HS-5 (cell line): Measurements from ENCODE around the gene CWH43.
"Not testable (repeated sequence)": the region's sequence is repeated elsewhere in the genome, so short reads cannot be mapped to it uniquely, and the experiment has no call there.

Source experiments
- DNase-seq: peaks from one replicate; pipeline ENCODE4 v3.0.0-alpha.2; 2012; ENCODE audit warnings: low read depth

Gene CWH43

DNA sequence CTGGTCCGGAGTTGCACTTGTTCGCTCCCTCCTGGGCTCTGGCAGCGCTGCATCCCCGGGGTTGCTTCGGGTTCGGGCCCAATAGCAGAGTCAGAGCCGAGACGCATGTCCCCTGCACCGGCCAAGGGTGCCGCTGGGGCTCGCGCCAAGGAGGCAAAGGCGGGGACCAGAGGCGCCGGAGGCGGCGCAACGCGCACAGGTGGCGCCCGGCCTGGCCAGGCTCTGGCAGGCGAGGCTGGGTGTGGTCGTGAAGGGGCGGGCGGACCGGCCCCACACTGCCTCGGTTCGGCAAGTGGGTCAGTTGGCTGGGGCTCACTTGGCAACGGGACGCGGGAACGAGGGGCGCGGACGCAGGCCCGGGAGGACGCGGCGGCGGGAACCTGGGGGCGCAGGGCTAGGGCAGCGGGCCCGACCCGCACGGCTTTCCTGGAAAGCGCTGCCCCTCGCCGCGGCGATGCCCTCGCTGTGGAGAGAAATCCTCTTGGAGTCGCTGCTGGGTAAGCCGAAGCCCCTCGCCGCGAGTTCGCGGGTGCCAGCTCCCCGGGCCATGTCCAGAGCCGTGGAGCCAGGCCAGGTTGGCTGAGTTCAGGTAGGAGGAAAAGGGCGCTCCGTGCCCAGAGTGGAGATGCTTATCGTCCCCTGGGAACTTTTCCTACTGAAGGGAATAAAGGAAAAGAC lies at the start of gene CWH43:
Gene CWH43, plus strand, starts transcription at position 300 of the 678 bp plus-strand sequence. Its CDS starts 155 bp downstream, at position 455.
- DNase-seq, result no peak

- no peak for DNase-seq
Observed at GRCh38 chr4:48937033-48937432, 49.0 kb upstream of the CWH43 start.

DNA sequence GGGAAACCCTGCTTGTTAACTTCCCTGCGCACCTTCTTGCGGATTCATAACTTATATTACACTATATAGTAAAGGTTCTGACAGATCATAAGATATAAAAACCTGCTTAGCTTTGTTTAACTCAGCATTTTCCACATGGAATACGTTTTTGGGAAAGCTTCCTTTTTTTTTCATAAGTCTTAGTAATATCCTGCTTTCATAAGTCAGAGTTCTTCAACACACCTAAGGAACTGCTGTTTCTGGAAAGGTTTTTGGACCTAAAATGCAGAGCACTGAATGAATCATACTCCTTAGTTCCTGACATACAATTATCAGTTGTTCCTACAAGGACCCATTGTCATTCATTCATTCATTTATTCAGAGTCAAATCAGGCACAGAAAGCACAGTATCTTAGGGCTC lies 47.2 kb upstream of the CWH43 start:
- no peak for DNase-seq

GRCh38 chr4:48939785-48940184 lies 46.3 kb upstream of the CWH43 start:
- peak; percentile 71 for DNase-seq

DNA sequence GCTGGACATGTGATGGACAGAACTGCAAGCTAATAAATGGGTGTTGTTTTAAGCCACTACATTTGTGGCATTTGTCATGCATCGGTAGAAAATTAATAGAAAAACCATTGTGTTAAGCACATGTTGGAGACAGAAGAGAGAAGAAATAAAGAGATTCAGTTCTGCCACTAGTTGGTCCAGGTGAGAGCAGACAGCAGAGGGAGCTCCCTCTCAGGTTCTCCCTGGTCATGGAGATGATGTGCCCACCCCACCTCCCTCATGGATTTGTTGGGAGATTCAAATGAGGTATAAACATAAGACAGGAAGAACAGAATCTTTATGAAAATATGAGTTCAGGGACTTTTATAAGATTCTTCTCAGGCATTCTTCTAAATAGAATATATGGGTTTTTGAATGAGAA lies 42.7 kb upstream of the CWH43 start:
- no peak for DNase-seq

DNA sequence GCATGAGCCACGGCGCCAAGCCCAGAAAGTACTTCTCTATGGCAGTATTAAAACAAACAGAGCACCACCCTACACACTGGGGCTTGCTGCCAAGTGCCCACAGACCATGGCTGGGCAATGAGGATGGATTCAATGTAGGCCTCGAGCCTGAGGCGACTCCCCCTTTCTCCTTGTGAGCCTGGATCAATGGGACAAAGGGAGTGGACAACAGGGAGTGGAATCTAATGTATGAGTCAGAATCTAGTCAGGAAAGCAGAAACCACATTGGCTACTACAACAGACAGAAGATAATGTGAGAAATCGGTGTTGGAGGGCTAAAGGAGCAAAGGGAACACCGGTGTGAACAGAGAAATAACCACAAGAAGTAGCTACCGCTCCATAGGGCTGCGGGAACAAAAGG lies 41.8 kb upstream of the CWH43 start:
- no peak for DNase-seq

GRCh38 chr4:48944756-48945241 lies 41.3 kb upstream of the CWH43 start:
- no peak for DNase-seq

DNA sequence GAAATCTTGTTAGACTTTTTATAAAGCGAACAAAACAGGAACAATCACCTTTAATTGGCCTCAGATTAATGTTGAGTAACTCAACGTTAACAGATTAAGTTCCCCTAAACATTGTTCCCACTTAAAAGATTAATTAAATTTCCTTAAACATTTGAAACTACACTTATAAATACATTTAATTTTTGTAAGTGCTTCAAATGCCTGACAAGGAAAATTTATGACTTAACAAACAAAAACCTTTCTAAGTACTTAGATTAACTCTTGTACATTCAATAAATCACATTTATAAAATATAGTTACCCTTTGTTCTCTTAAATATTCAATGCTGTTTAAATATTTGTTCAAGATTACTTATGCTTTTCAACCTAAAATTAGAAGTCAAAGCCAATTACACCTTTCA lies 40.1 kb upstream of the CWH43 start:
- no peak for DNase-seq

- no peak for DNase-seq
Observed at GRCh38 chr4:48947731-48948130, 38.3 kb upstream of the CWH43 start.

DNA sequence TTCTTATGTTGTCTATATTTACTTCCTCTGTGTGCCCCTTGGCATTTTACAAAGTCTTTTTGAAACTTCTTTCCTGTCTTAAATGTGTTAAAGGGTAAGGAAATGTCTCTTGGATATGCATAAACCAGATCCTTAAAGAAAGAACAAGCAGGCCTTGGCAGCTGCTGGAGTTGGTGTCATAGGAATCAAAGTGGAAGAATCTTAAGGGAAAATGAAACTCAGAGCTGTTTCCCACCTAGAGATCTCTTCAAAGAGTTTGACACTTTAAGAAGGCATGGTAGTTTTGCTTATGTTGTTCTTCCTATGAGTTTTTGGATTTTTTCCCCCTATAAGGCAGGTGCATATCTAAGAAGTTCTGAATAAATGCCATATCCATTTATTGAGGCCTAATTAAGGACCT lies 37.0 kb upstream of the CWH43 start:
- no peak for DNase-seq

GRCh38 chr4:48949518-48950219 lies 36.4 kb upstream of the CWH43 start:
- peak; percentile 80 for DNase-seq

DNA sequence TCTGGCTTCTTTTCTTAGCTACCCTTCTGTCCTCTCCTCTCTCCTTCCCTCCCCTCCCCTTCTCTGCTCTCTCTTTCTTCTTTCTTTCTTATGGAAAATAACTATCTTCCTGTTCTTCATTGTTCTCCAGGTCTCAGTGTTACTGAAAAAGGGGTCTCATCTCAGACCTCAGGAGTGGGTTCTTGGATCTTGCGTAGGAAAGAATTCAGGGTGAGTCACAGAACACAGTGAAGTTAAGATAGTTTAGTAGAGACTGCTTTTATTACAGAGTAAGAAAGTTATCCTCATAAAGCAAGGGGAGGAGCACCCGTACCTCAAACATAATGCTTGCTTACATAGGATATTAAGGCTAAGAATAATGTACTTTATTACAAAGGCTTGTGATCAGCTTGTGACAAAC lies 31.8 kb upstream of the CWH43 start:
- DNase-seq, result no peak

- DNase-seq, result not testable (repeated sequence)
Observed at GRCh38 chr4:48957366-48957765, 28.7 kb upstream of the CWH43 start.

GRCh38 chr4:48958582-48958981 lies 27.5 kb upstream of the CWH43 start:
- DNase-seq, result no peak

DNA sequence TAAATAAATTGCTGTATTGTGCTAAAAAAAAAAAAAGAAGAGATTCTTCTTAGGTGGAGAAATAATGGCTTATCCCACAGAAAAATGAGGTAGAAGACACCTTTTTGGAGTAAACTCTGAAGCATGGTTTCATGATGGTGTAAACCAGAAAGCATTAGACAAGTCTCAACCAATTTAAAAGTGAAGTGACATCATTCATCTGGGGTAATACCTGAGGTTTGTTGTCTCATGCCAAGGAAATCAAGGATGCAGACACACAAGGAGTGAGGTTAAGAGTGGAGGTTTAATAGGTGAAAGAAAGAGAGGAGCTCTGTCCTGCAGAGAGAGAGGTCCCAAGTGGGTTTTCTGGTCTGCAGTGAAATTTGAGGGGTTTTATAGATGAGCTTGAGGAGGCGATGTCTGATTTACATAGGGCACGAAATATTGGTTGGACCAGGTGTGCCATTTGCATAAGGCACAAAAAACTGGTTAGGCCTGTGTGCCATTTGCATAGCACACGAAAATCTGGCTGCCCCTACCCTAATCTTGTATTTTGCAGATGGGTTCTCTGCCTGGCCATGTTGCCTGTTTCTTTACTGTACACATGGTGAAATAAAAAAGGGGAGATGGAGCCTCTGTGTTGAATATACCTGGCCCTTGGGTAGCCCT lies 25.0 kb upstream of the CWH43 start:
- DNase-seq, result no peak

- no peak for DNase-seq
Observed at GRCh38 chr4:48962636-48963035, 23.4 kb upstream of the CWH43 start.

- peak; percentile 56 for DNase-seq
Observed at GRCh38 chr4:48963042-48963679, 22.9 kb upstream of the CWH43 start.

GRCh38 chr4:48967101-48967500 lies 19.0 kb upstream of the CWH43 start:
- DNase-seq, result no peak

DNA sequence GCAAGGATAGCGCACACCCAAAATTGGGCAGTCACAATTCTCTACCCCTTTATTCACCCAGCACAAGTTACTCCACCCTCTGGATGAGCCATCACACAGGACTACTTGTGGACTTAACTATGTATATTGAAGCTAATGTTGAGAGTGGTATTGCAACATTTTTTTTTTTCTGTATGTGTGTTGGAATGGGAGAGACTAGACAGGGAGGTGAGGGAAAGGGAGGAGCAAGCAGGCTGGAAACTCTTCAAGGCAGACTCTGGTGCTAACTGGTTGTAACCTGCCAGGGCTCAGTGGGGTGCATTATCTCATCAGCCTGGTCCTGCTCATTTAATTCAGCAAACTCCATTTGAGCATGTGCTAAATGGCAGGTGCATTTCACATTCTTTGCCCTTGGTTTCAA lies 18.4 kb upstream of the CWH43 start:
- no peak for DNase-seq

DNA sequence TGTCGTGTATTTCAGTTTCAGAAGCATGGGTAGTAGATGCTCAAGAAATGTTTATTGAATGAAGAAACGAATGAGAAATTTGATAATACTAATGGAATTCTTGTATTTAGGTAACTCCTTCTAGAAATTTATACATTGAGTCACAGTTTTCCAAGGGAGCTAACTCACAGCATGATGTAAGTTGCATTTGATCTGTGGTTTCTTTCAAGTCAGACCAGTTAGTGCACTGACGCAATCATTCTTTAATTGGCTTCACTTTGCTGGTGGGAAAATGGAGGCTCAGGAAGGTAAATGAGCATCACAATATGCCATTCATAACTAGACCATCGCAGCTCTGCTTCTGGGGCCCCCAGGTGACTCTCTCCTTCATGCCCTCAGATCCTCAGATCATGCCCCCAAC lies 17.3 kb upstream of the CWH43 start:
- DNase-seq, result peak; percentile 68

DNA sequence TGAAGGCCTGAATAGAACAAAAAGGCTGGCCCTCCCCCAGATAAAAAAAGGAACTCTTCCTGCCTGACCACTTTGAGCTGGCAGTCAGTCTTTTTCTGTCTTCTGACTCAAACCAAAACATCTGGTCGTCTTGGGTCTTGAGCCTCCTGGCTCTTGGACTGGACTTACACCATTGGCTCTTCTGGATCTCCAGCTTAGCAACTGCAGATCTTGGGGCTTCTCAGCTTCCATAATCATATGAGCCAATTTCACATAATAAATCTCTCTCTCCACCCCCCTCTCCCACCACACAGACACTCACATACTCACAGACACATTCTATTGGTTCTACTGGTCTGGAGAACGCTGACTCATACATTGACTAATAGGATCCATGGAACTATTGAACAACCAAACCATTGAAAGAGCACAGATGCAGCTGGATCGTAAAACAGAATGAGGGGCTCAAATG lies 15.6 kb upstream of the CWH43 start:
- DNase-seq, result peak; percentile 82

DNA sequence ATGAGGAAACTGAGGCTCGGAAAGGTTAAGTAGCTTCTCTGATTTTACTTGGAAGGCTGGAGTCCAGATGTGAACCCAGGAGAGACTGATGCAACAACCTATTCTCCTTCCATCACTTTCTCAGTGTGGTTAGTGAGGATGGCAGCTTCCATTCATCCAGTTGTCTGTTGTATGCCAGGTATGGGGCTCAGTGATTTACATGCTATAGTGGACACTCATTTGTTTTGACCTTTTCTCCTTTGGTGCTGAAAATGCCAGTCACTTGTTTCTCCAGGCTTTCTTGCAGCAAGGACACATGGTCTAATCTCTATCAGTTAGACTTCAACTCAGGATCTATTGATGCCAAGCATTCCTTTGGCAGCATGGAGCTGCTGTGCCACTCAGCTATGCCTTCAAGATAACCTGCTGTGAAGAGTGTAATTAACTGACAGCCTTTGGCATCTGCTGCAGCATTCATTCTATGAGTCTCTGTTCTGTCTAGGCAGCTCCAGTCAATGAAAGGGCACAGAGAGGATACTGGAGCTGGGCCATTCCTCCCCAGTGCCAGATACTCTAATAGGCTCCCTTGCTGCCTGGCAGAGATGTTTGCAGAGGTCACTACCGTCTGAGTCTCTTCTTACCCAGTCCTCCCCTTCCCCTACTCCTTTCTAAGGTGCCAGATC lies 11.0 kb upstream of the CWH43 start:
- no peak for DNase-seq
